Measurements from ENCODE around the gene MRGPRX3.

GRCh38 chr11:18106688-18107087 lies 25.7 kb upstream of the MRGPRX3 start:
- no peak for TF ChIP-seq CHD4 (IDR thresholded peaks at IDR 0.05; ENCODE audit: borderline replicate concordance, low read length)
- no peak for TF ChIP-seq NCOR1 (IDR thresholded peaks at IDR 0.05; ENCODE audit: borderline replicate concordance, low read length)
- TF ChIP-seq TAF15 (IDR thresholded peaks at IDR 0.05; ENCODE audit: low read depth, low read length, poor library complexity, severe bottlenecking), result no peak
- no peak for TF ChIP-seq KDM6A (CRISPR knock-in tag; IDR thresholded peaks at IDR 0.05; ENCODE audit: low read depth)
- TF ChIP-seq, protein P1, sequence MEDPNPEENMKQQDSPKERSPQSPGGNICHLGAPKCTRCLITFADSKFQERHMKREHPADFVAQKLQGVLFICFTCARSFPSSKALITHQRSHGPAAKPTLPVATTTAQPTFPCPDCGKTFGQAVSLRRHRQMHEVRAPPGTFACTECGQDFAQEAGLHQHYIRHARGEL (CRISPR knock-in tag; IDR thresholded peaks at IDR 0.05), result no peak
- TF ChIP-seq POLR2A (IDR thresholded peaks at IDR 0.05; ENCODE audit: insufficient read depth in 1 of 2, low read depth in 2 of 2, low read length in 2 of 2), result no peak
- no peak for TF ChIP-seq PCBP1 (IDR thresholded peaks at IDR 0.05; ENCODE audit: borderline replicate concordance, low read depth, low read length)
- TF ChIP-seq EP300 (IDR thresholded peaks at IDR 0.05; ENCODE audit: low read depth in 2 of 2, low read length in 2 of 2), result no peak
- no peak for TF ChIP-seq EP300 (CRISPR knock-in tag; IDR thresholded peaks at IDR 0.05; ENCODE audit: borderline replicate concordance)
- TF ChIP-seq, protein P2, sequence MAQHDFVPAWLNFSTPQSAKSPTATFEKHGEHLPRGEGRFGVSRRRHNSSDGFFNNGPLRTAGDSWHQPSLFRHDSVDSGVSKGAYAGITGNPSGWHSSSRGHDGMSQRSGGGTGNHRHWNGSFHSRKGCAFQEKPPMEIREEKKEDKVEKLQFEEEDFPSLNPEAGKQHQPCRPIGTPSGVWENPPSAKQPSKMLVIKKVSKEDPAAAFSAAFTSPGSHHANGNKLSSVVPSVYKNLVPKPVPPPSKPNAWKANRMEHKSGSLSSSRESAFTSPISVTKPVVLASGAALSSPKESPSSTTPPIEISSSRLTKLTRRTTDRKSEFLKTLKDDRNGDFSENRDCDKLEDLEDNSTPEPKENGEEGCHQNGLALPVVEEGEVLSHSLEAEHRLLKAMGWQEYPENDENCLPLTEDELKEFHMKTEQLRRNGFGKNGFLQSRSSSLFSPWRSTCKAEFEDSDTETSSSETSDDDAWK (CRISPR knock-in tag; IDR thresholded peaks at IDR 0.05), result no peak
- TF ChIP-seq ZNF224 (CRISPR knock-in tag; IDR thresholded peaks at IDR 0.05), result no peak

All from HepG2 (cell line).